Muscle of back (tissue), 11 donors: Measurements from ENCODE around the gene ENC1. TPM values are rescaled to one million over a fixed set of nuclear protein-coding genes. Genes with fewer than 3 reads are reported as not detected.
A peak's percentile ranks its signal among the peaks of the same experiment; 100 is the strongest.

Source experiments
- DNase-seq, 3 donors: peaks; one replicate each; pipeline versions ENCODE4 v3.0.0 to v3.0.0-alpha.2; 2013
- polyA plus RNA-seq, 10 donors: library from polyadenylated mRNA; unstranded; fragments of 120-200 nt; gene quantifications; one replicate each; pipeline ENCODE4 v1.2.1, GENCODE V29; 2013; ENCODE audit not compliant: insufficient read length in 10 of 10

ENC1 gene
- polyA plus RNA-seq, 10 donors: 21.3 to 40.0 (median 27.2) TPM

DNA sequence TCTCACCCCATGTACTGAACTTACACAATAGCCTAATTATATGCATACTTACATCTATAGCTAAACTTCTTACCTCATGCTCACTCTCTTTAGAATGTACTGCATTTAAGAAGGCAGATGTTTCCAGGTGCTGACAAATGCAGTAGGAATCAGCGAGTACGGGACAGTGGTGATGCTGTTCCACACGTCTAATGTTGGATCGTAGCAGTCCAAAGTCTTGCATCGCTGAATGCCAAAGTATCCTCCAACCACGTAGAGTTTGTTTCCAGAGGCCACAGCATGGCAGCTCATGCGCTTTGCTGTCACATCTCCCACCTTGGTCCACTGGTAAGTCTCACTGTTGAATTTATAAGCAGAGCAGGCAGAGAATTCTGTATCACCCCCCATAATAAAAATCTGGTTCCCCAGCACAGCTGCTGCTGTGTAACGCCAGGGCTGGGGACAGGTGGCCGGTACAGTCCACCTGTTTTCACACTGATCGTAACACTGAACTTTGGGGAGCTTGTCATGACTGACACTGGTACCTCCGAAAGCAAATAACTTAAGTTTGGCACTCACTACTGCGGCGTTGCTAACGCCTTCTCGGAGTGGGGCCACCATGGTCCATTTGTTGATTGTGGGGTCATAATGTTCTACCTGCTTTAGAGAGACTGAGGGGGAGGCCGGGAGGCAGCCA lies 5.8 kb downstream of the ENC1 start:
- no peak for DNase-seq

DNA sequence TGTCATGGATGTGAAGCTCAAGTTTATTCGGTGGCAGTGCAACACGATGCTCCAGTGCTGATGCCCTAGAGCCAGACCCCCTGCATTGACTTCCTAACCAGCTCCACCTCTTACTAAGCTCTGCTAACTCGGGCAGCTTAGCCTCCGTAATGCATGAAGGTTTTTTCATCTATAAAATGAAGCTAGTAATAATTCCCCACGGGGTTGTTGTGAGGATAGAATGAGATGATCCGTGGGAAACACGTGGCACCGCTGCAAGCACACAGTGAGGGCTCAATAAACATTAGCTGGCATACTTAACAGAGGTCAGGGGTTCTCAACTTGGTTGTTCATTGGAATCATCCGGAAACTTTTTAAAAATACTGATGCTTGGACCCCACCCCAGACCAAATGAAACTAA lies 6.8 kb downstream of the ENC1 start:
- no peak for DNase-seq

DNA sequence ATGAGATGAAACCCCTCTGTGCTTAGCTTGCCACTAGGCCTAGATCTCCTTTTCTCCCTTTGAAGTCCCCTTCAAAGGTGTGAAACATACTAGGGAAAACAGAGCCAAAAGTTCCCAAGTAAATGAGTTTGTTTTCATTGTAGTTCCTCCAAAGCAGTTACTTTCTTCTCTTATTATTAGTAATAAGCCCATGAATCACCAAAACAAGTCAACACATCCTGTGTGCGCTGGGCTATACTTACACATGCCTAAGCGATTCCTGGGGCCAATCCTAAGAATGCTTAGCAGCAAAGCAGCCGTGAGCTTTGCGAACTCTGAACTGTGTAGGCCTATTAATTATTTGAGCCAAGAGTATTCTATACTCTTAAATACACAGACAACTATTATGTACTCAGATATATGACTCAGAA lies 7.6 kb downstream of the ENC1 start:
- no peak for DNase-seq

DNA sequence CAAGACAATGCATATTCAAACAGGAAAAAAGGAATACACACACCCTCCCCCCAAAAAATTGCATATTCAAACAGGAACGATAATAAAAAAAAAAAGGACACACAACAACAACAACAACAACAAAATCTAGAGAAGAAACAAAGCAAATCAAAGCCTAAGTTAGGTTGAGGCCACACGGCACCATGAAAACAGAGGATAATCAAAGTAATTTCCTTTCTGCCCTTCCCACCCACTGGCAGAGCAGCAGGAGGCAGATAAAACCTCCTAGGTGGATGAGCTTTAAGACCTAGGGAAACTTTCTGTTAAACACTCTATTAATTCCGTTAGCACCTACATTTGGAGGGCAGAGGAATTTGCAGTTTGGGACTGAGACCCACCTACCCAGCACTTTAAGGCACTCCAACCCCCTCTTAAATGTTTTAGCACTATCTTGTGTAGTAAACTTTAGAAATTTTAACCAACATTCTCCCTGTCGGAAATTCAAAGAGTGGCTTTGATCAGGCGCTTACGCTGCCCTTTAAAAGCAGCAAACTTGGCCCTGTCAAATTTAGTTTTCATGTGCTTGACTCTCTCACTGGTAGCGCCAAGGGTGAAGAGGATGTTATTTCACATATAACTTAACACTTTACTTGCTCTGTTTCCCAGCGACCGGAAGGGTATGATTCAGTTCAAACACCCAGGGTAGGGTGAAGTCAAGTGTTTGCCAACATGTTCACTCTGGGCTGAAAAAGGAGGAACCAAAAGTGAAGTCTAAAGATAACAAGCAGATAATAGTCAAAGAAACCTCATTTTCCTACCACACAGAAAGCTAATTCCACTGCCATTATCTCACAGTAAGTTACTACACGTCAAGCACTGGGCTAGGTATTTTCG lies 9.2 kb downstream of the ENC1 start:
- DNase-seq: no peak

DNA sequence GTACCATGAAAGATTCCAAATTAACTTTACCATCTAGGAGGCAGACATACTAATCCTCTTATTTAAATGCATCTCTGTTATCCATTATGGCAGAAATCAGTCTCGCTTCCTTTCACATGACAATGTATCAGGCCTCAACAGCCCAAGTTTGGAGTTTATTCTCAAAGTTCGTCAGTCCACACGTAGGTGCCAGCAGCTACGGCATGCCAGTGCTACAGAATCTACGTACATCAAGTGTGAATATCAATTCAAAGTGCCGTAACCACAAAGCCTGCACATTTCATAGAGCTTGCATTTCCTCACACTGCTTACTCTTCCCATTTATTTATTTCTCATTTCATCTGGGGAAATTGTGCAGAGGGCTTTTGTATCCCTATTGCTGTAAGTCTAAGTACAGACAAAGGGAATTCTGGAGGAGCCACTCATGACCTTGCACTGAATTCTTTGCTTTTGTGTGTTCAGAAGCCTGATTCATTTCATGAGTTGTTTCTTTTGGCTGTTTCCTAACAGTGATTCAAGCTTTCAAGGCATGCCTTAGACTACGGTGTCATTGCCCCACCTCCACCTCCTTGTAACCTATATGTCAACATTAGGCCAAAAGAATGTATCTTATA lies 10.0 kb downstream of the ENC1 start:
- peak in 1 of 3 donors; percentile 77 for DNase-seq

DNA sequence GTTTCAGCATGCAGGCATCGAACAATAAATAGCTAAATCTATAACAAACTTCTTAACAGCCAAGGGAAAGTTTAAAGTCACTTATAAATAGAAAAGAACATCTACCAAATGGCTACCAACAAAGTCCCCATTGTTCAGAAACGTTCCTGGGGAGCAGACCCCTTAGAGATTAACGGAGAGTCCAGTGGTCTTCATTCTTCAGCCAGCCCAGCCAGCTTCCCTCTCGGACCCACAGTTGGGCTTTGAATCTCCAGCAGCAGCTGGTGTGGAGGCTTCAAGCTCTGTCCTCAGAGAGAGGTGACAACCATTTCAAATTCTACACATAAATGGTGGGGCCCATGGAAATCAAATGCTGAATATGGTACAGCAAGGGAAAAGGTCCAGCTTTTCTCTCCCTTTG lies 11.2 kb downstream of the ENC1 start:
- peak in 1 of 3 donors; percentile 58 for DNase-seq

DNA sequence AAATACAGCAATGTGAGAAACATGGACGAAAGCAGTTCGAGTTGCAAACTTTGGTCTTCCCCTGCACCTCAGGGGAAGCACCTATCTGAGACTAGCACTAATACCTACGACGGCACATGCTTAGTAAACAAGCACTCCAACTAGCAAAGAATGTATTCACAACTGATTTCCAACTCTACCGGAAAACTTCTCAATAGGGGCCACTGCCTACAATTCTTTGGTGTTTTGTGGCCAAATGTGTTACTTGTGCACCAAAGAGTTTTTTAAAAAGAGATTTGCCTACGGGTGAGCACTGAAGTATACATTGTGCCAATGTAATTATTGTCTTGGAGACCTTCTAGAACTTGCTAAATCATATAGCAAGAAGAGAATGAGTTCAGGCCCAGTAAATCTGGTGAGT lies 12.2 kb downstream of the ENC1 start:
- DNase-seq: no peak

DNA sequence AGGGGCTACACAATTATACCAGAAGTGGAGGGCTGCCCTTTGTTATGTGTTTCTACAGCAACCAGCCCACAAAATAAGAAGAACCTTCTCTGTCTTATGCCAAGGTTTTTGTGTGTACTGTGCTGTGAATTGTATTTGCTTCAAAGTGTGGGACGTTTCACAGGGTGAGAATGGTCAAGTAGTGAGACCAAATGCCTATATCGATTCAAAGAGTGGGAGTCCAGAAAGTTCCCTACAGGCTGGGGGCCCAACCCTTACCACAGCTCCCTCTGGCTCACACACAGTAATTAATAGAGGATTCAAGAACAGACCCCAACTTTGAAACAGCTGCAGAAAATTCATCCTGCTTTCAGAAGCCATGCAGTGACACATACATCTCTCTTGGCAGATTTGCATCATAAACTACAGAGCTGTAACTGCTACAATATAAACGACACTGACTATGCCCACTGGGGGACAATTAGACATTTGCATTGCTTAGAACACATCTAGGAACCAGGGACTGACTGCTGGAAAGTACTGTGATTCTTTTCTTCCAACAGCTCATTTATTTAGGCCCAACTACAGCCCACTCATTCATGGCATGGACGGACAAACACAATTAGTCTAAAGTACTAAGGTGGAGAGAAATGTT lies 12.8 kb downstream of the ENC1 start:
- no peak for DNase-seq

DNA sequence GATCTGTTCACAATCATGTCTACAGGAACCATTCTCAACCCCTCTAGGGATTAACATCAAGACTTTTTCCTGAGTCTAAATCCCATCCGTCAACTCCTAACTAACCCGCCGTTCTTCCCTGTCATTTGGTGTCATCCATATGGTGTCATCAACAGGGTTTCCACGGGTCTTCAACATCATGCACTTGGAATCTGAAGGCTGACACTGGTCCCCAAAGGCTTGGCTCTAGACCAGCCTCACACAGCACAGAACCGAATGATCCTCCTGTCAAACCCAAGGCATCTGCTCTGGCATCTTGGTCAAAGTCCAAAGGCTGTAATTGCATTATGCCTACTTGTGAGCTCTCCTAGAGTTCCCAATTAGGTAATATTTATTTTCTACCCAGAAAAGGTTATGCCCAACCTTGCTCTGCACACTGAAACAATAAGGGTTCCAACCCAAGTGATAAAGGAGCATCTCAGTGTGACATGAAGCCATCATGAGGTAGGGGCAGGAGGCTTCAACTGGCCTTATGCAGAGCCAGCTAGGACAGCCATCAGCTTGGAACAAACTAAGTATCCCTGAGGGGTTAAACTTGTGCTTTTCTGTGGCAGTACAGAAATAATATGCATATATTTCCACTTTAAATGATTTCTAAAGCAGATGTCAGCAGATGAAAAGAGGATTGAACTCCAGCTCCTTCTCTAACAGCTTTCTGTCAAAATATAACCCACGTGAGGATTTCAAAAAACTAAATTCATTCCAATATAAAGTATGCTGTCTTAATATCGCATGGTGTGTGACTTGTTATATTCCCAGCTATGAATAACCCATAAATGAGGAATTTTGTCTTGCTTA lies 13.9 kb downstream of the ENC1 start:
- no peak for DNase-seq

DNA sequence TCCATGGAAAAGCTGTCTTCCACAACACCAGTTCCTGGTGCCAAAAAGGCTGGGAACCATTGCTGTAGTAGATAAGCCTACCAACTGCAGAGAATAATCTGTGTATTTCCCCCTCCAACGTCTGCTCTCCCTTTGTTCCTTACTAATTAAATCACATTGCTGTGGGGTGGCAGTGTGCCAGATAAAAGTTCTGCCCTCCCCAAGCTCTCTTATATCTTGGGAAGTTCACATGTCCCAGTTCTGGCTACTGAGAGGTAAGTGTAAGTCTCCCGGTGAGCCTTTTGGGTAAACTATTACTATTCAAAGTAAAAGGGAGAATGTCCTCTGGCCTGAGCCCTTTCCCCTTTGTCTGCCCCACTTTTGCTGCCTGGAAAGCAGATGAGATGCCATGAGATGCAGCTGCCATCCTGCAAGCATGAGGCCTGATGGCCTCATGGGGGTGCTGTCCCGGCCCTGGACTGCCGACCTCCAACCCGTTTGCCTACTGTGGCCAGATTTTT lies 14.7 kb downstream of the ENC1 start:
- no peak for DNase-seq

DNA sequence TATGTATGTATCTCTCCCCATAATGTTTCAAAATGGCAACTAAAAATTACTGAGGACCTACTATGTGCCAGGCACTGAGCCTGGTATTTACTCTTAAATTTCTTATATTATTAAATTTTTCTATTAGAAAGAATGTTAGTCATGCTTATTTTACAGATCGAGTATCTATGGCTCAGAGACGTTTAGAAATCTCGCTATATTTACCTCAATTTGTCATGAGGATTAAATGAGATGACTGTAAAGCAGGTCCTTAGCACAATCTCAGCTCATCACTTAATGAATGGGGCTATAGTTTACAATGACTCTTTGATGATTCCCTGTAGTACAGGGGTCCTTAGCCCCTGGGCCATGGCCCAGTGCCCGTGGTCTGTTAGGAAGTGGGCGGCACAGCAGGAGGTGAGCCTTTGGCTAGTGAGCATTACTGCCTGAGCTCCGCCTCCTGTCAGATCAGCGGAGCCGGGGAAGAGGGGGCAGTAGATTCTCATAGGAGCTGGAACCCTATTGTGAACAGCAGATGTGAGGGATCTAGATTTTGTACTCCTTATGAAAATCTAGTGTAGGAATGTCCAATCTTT lies 15.5 kb downstream of the ENC1 start:
- no peak for DNase-seq

DNA sequence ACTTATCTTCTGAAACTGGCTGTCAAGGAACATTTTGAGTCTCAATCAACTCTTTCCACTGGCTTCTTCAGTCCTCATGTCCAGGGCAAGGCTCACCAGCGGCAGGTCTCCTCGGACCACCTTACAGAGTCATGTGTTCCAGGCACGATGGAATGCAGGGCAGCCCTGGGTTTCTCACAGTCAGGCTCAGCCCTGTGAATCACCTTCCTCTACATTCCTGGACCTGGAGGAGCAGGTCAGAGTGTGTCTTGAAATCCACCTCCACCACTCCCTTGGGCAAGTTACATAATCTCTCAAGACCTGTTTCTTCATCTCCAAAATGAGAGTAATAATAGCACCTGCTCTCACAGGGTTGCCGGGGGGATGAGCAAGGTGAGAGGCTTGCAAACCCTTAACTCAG lies 16.0 kb downstream of the ENC1 start:
- no peak for DNase-seq

DNA sequence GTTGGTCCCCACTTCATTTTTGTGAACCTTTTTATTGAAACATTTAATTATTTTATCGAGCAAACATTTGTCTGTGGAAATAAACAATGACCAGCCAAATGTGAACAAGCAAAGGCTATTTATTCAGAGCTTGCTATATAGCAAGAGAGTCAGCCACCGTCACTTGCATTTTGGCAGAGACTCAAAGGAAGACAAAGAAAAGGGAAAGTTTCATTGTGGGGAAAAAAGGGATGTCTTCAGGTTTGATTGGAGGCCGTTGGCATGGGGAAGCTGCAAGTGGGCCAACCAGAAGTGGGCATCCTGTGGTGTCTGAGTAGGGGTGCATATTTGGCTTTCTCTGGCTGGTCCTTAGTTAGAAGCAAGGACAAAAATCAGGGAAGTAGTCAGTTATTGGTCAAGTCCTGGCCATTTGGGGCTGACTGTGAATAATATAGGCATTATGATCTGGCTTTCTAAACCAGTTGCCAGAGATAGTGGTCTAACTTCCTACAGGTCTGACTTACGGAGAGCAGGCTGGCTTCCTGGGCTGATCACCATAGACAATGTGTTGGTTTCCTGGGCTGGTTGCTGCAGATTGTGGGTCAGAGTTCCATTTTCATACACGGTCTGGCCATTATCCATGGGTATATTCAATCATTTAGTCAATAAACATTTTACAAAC lies 16.6 kb downstream of the ENC1 start:
- no peak for DNase-seq

DNA sequence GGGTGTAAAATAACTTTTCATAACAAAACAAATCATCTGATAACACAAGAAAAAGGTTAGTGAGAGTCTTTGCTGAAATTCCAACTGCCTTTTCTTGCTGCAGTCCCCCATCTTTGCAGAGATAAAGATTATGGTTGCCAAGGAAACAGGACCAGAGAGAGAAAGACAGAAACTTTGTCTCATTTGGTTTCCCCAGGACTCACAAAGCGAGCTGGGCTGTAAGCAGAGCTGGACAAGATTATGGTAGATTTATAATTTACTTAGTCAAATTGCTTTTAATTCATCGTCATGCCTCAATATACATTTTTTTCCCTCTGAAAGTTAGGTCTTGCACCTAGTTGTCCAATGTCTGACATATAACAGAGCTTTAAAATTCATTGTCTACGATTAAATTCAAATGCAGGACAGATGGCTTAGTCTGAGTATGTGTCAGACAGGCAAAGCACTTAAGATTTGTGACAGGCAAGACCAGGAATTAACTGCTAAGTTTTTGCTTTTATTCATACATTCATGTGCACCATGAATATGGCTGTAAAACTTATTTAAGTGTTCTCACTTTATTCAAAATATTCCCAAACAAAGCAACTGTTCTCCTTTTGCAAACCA lies 17.4 kb downstream of the ENC1 start:
- DNase-seq: no peak

DNA sequence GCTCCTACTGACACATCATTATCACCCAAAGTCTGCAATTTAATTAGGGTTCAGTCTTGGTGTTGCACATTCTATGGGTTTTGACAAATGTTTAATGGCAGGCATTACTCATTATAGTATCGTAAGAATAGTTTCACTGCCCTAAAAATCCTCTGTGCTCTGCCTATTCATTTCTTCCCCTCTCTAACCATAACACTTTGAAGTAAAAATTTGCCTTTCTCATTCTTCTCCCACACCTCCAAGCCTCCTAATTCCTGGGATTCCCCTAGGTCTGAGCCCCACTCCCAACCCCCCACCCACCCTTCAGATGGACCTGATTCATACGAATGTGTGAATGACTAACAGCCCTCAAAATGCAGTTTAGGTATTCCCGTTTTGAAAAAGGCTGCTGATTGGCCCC lies 18.4 kb downstream of the ENC1 start:
- DNase-seq: no peak

DNA sequence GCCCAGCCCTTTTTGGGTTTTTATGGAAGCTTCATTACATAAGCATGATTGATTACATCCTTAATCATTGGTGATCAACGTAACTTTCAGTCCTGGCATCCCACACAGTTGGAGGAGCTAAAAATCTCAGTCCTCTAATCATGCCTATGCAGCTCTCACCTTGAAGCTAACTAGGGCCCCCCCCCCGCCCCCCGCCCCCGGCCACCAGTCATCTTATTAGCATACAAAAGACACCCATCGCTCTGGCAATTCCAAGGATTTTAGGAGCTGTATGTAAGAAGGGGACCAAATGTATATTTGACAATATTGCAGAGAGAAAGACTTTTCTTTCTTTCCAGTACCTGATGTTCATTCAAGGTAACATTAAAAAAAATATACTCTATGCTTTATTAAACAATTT lies 19.0 kb downstream of the ENC1 start:
- no peak for DNase-seq

DNA sequence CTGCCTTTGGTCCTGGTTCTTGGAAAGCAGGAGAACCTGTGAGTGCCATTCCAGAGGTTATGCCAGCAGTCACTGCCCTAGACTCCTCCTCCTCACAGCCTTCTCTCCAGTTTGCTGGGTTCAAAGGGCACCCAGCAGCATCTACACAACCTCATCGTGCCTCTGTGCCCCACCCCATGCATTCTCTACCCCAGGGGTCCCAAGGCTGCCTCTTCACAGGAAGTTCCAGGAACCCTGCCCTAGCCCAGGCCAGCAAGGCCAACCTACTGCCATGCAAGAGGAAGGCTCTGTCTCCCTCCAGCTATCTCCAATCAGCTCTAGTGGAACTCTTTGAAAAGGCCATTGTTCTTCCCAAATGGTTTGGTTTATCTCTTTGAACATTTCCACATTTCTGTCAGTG lies 21.2 kb downstream of the ENC1 start:
- no peak for DNase-seq

DNA sequence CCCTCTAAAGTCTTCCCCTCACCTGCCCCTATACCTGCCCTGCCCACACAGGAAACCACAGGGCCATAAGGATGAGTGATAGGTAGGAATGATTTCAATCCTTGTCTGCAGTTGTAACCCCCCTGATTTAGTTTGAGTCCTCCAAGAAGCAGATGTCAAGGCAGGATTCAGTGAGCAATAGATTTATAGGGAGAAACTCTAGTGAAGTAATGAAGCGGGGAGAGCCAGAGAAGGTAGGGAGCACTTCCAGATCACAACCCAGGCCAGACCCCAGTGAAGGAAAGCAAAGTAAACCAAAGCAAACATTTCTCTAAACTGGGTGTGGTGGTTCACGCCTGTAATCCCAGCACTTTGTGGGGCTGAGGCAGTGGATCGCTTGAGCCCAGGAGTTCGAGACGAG lies 22.4 kb downstream of the ENC1 start:
- DNase-seq: no peak

DNA sequence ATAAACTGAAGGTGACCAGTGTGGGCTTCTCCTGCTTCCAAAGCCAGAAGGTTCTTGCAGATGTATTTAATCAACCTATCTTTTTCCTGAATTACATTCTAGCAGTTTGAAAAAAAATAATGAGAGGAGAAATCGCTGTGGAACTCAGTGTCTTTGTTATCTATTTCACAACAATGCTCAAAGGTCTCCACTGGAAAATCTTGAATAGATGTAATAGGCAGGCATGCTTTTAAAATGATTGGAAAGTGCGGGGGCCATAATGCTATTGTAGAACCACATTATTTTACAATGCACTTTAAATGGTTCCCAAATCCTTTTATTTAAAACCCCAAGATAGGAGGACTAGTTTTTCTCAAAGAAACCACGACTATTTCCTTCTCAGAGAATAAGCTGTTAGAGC lies 23.3 kb downstream of the ENC1 start:
- DNase-seq: no peak
